Endothelial cell of umbilical vein (primary cell): ENCODE results near the gene B9D1. TPM values are rescaled to one million over a fixed set of nuclear protein-coding genes. Genes with fewer than 3 reads are reported as not detected.

ENCODE experiments used
- BruUV-seq: library from RNA; stranded (reverse); fragments of 400-500 nt; replicated peaks from 2 replicates; lab custom pipeline; 2021; lab: Mats Ljungman, UMichigan
- CTCF ChIA-PET: fragments of 300-600, 350-600 bp; sonication (Branson Sonifier 250); formaldehyde crosslinking; loops from one replicate; lab custom pipeline; 2021; ENCODE audit warnings: antibody characterized with exemption, inconsistent platforms; lab: Charles Lee
- POLR2A ChIA-PET: fragments of 300-600, 350-600 bp; sonication (Branson Sonifier 250); formaldehyde crosslinking; loops from one replicate; lab custom pipeline; 2021; ENCODE audit warnings: antibody characterized with exemption, inconsistent platforms; lab: Charles Lee
- DNase-seq: peaks from one replicate; pipeline ENCODE4 v3.0.0-alpha.2; 2011; ENCODE audit warnings: low read depth, low spot score
- FAIRE-seq: peaks from 2 replicates; lab custom pipeline; 2011; peaks lifted over from hg19 to GRCh38; lab: Jason Lieb, UNC
- H2AFZ ChIP-seq: 2 replicates; pipeline ENCODE4 v1.6.0; 2012; ENCODE audit warnings: low read depth, low read length, control low read depth, inconsistent platforms
- H3K27ac ChIP-seq: 2 replicates; pipeline ENCODE4 v1.5.1; 2011; ENCODE audit warnings: low read depth, mild to moderate bottlenecking, control low read depth, low read length, moderate library complexity; ENCODE audit not compliant: insufficient read depth
- H3K27me3 ChIP-seq, 2 experiments: 2 replicates each; pipeline versions ENCODE4 v1.6.0 to v1.6.1; 2011; ENCODE audit warnings: low read length in 2 of 2, mixed read lengths in 1 of 2; ENCODE audit not compliant: control insufficient read depth in 2 of 2, insufficient read depth in 2 of 2
- H3K36me3 ChIP-seq, 2 experiments: 2 replicates in 1 of 2; 3 replicates in 1 of 2; pipeline ENCODE4 v1.5.1; 2011; ENCODE audit warnings: low read length in 2 of 2, mild to moderate bottlenecking in 1 of 2, moderate library complexity in 1 of 2; ENCODE audit not compliant: control insufficient read depth in 2 of 2, insufficient read depth in 2 of 2; ENCODE audit errors: extremely low read depth in 1 of 2
- H3K4me1 ChIP-seq: 3 replicates; pipeline ENCODE4 v1.5.1; 2011; ENCODE audit warnings: mild to moderate bottlenecking, low read length; ENCODE audit not compliant: control insufficient read depth, insufficient read depth; ENCODE audit errors: extremely low read depth
- H3K4me2 ChIP-seq: 2 replicates; pipeline ENCODE4 v1.6.1; 2011; ENCODE audit warnings: low read length, control low read depth, mixed read lengths; ENCODE audit not compliant: insufficient read depth
- H3K4me3 ChIP-seq, 3 experiments: fragments of 200-600 bp in 1 of 3; sonication (generic), shearing (Covaris generic) in 1 of 3; replicated peaks in 1 of 3; 2 replicates each; pipeline ENCODE4 v1.5.1; 2011 to 2016; ENCODE audit warnings: control low read depth in 3 of 3, low read length in 3 of 3, mild to moderate bottlenecking in 2 of 3, inconsistent platforms in 1 of 3, low read depth in 1 of 3, moderate library complexity in 1 of 3; ENCODE audit not compliant: insufficient read depth in 1 of 3
- H3K79me2 ChIP-seq: 2 replicates; pipeline ENCODE4 v1.6.0; 2012; ENCODE audit warnings: low read length, inconsistent platforms; ENCODE audit not compliant: control insufficient read depth, insufficient read depth
- H3K9ac ChIP-seq: replicated peaks from 2 replicates; pipeline ENCODE3; 2011; ENCODE audit warnings: low read length, control low read depth; ENCODE audit not compliant: insufficient read depth; ENCODE audit errors: extremely low read depth
- H3K9me1 ChIP-seq: replicated peaks from 3 replicates; pipeline ENCODE4 v1.6.0; 2011; ENCODE audit warnings: mild to moderate bottlenecking, low read length; ENCODE audit not compliant: control insufficient read depth, insufficient read depth; ENCODE audit errors: extremely low read depth
- H3K9me3 ChIP-seq: replicated peaks from 2 replicates; pipeline ENCODE4 v1.5.1; 2012; ENCODE audit warnings: low read length, inconsistent platforms; ENCODE audit not compliant: control insufficient read depth, insufficient read depth
- H4K20me1 ChIP-seq: replicated peaks from 2 replicates; pipeline ENCODE3; 2011; ENCODE audit warnings: mild to moderate bottlenecking, low read length; ENCODE audit not compliant: control insufficient read depth, insufficient read depth; ENCODE audit errors: extremely low read depth
- CTCF ChIP-seq, 2 donors: IDR thresholded peaks; 1 replicate in 1 of 2; 2 replicates in 1 of 2; pipeline ENCODE4 v1.5.1; 2011; ENCODE audit warnings: low read length in 2 of 2, mild to moderate bottlenecking in 2 of 2, moderate library complexity in 2 of 2, control low read depth in 1 of 2, inconsistent platforms in 1 of 2, low read depth in 1 of 2; ENCODE audit not compliant: insufficient read depth in 1 of 2; ENCODE audit errors: extremely low read depth in 1 of 2
- EZH2 ChIP-seq: IDR thresholded peaks from 2 replicates; pipeline ENCODE4 v1.6.1; 2012; ENCODE audit warnings: borderline replicate concordance, low read depth, mild to moderate bottlenecking, moderate library complexity, low read length, inconsistent platforms; ENCODE audit not compliant: severe bottlenecking
- FOS ChIP-seq: IDR thresholded peaks from 2 replicates; pipeline ENCODE4 v1.6.1; 2011; ENCODE audit warnings: mild to moderate bottlenecking, low read length, moderate library complexity, borderline replicate concordance; ENCODE audit not compliant: insufficient read depth
- GATA2 ChIP-seq: IDR thresholded peaks from 2 replicates; pipeline ENCODE4 v1.7.0; 2011; ENCODE audit warnings: low read depth, mild to moderate bottlenecking, moderate library complexity, mixed read lengths, low read length; ENCODE audit not compliant: insufficient read length, insufficient read depth
- JUN ChIP-seq: IDR thresholded peaks from 2 replicates; pipeline ENCODE4 v1.6.1; 2011; ENCODE audit warnings: borderline replicate concordance, low read depth; ENCODE audit not compliant: insufficient read length, insufficient read depth
- MAX ChIP-seq: IDR thresholded peaks from 2 replicates; pipeline ENCODE4 v1.6.1; 2011; ENCODE audit not compliant: insufficient read depth, insufficient read length
- MYC ChIP-seq: IDR thresholded peaks from one replicate; pipeline ENCODE4 v1.6.1; 2011; ENCODE audit warnings: mild to moderate bottlenecking, low read depth, low read length
- POLR2A ChIP-seq: IDR thresholded peaks from 2 replicates; pipeline ENCODE4 v1.6.1; 2012; ENCODE audit warnings: low read depth, mild to moderate bottlenecking, control low read depth, low read length
- POLR2AphosphoS5 ChIP-seq: IDR thresholded peaks from 2 replicates; pipeline ENCODE4 v1.6.1; 2012; ENCODE audit warnings: low read depth, mild to moderate bottlenecking, control low read depth, low read length, moderate library complexity; ENCODE audit not compliant: insufficient read depth
- dilution Hi-C: fragments of 300-500 bp; cut with MboI; formaldehyde crosslinking; loops from one replicate; pipeline ENCODE4 v1.15.0; 2019; ENCODE audit warnings: low sequenced_read_pairs; ENCODE audit not compliant: extremely low pct_ligation_motif_present
- intact Hi-C: fragments of 100-400 bp; cut with micrococcal nuclease; formaldehyde crosslinking; loops from one replicate; pipeline ENCODE4 v1.10.0; 2022
- polyA plus RNA-seq, 4 experiments: library from polyadenylated mRNA; depleted of rRNA in 3 of 4; stranded (reverse) in 3 of 4; unstranded in 1 of 4; fragments of >200 nt; gene quantifications; 2 replicates each; pipeline versions ENCODE4 v1.2.1 to v1.2.3, GENCODE V29; 2011 to 2012; ENCODE audit warnings: missing spikeins in 1 of 4
- total RNA-seq: library from RNA; stranded (reverse); gene quantifications from 2 replicates; pipeline ENCODE4 v1.2.3, GENCODE V29; 2021

Gene B9D1
- total and polyA plus RNA-seq, 2 donors (not counting 3 experiments of a cell fraction or from before 2014, with no cell fraction given), result 20.5 to 55.8 TPM

GRCh38 chr17:19345067-19345460 lies 17.5 kb downstream of the B9D1 start:
- Histone ChIP-seq H3K79me2 (no peaks in the 10 kb centered on the region), H3K9me1 (no peaks in the 10 kb centered on the region), H3K4me1 (peaks cover 8% of the 10 kb centered on the region), H3K4me3 (no peak overlapping the region), H4K20me1 (no peaks in the 10 kb centered on the region), H3K27ac (no peak overlapping the region), H2AFZ (no peak overlapping the region), H3K9ac (no peak overlapping the region), H3K36me3 (no peaks in the 10 kb centered on the region), H3K4me2 (no peak overlapping the region), H3K9me3 (no peaks in the 10 kb centered on the region), H3K27me3 (no peaks in the 10 kb centered on the region)
- ChIA-PET POLR2A (no interaction called here), CTCF (no interaction called here)
- no TSS peak for BruUV-seq
- FAIRE-seq (no peak), DNase-seq (no peak)
- TF ChIP-seq POLR2AphosphoS5 (no peak), GATA2 (no peak), FOS (no peak), MAX (no peak), EZH2 (no peak), JUN (no peak), CTCF (IDR thresholded peaks at IDR 0.05; ENCODE audit: extremely low read depth in 1 of 2, insufficient read depth in 1 of 2, low read depth in 1 of 2, low read length in 2 of 2) (no peak), MYC (no peak), POLR2A (no peak)
- intact Hi-C loops, result loop anchor here (5.0 kb wide), 1 partner anchor 33 kb away; no protein-coding TSS in a partner anchor
- dilution Hi-C loops, result no loop called here
